ENCODE measurements around the gene RAB29.

GRCh38 chr1:205822397-205822796 is 47.1 kb upstream of the RAB29 start:
- TF ChIP-seq POLR2A (IDR thresholded peaks at IDR 0.05) = no peak
- TF ChIP-seq, protein P1, sequence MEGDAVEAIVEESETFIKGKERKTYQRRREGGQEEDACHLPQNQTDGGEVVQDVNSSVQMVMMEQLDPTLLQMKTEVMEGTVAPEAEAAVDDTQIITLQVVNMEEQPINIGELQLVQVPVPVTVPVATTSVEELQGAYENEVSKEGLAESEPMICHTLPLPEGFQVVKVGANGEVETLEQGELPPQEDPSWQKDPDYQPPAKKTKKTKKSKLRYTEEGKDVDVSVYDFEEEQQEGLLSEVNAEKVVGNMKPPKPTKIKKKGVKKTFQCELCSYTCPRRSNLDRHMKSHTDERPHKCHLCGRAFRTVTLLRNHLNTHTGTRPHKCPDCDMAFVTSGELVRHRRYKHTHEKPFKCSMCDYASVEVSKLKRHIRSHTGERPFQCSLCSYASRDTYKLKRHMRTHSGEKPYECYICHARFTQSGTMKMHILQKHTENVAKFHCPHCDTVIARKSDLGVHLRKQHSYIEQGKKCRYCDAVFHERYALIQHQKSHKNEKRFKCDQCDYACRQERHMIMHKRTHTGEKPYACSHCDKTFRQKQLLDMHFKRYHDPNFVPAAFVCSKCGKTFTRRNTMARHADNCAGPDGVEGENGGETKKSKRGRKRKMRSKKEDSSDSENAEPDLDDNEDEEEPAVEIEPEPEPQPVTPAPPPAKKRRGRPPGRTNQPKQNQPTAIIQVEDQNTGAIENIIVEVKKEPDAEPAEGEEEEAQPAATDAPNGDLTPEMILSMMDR (IDR thresholded peaks at IDR 0.05) = no peak

Measured in body of pancreas (tissue), 4 donors.